HG03064 (cell line): ENCODE results near the gene FGF23.
"Not testable (repeated sequence)": the region's sequence is repeated elsewhere in the genome, so short reads cannot be mapped to it uniquely, and the experiment has no call there.

Source experiments
- ATAC-seq: cut with Tn5 transposase; IDR thresholded peaks from one replicate; pipeline ENCODE4 v1.9.1; 2021; ENCODE audit warnings: low read depth; ENCODE audit not compliant: unreplicated experiment

The FGF23 gene

DNA sequence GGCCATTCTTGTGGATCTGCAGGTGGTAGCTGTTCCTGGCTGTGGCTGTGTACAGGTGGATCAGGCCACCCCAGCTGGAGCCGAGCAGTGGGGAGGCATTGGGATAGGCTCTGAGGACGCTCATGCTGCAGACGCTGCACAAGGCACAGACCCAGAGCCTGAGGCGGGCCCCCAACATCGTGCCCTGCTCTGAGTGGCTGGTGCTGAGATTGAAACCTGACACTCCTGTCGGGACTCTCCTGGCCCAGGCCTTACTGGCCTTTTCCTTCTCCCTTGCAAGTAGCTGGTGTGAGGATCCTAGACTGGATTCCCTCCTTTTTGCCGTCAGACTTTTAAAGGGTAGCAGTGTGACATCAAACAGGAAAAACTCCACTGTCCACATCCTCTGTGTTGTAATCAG, at the start of gene FGF23:
Gene FGF23 (minus strand): TSS at position 308 of the 400 bp plus-strand sequence. CDS start 130 bp downstream, at position 178.
- ATAC-seq, result no peak

DNA sequence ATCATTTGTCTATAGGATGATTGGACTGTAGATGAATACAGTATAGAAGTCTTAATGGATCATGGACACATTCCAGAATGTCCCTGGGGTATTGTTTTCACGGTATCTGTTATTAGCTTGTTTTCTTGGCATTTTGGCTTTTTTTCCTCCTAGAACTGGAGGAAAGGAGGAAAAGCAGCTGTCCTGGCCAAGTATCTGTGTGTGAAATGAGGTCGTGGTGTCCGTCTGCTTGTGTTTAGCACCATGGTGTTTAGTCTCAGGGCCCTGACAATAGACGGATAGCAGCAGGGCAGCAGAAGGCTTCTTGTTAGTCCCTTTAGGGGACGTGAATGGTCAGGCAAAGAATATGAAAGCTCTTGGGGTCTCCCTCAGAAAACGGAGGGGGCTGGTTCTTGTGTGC, 44.9 kb upstream of the FGF23 start:
- ATAC-seq, result no peak

DNA sequence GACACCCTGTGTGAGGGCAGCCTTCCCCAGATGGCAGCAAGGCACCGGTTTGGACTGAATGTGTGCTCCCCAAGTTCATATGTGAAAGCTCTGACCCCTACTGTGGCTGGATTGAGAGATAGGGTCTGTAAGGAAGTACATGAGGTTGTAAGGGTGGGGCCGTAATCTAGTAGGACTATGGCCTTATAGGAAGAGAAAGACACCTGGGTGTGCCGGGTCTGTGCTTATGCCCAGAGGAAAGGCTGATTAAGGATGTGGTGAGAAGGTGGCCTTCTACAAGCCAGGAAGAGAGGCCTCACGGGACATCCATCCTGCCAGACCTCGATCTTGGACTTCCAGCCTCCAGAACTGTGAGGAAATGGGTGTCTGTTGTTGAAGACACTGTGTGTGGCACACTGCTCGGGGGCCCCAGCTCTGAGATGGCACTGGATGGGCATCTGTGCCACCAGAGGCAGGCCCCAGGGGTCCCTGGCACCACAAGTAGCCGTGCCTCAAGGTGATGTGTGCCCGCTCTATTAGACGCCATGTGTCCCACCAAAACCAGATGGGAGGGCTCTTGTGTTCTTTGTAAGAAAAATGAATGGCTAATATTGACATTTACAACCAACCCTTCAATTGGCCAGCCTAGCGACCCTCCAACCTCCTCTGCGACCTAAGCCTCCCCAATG, 44.1 kb upstream of the FGF23 start:
- ATAC-seq, result no peak

DNA sequence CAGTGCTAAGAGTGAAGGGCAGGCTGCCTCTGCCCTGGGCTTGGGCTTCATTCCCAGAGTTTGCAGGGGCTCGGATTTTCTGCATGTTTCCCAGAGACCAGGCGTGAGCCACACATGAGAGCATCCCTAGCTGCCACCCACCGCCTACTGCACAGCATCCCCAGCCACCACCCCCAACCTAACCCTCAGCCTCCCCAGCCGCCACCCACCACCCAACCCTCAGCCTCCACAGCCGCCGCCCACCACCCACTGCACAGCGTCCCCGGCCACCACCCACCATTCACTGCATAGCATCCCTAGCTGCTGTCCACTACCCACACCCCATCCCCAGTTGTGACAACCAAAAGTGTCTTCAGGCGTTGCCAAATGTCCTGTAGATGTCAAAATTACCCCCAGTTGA, 43.5 kb upstream of the FGF23 start:
- ATAC-seq, result no peak

DNA sequence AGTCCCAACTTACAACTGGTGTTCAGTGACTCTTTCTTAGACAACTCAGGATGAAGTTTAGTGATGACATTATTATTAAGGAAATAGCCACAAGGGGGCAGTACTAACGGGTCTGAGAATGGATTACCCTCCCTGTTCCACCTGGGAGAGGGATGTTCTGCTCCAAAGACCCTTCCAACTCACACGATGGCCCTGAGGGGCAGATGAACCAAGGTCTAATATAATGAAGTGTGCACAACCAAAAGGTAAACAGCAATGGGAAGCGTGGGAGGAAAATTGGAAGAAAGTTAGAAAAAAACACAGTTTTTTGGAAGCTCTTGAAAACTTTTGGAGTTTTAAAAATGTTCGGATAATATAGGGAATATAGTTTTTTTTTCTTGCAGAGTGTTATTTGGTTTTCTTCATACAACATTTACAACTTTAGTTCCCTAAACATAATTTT, 42.1 kb upstream of the FGF23 start:
- no peak for ATAC-seq

DNA sequence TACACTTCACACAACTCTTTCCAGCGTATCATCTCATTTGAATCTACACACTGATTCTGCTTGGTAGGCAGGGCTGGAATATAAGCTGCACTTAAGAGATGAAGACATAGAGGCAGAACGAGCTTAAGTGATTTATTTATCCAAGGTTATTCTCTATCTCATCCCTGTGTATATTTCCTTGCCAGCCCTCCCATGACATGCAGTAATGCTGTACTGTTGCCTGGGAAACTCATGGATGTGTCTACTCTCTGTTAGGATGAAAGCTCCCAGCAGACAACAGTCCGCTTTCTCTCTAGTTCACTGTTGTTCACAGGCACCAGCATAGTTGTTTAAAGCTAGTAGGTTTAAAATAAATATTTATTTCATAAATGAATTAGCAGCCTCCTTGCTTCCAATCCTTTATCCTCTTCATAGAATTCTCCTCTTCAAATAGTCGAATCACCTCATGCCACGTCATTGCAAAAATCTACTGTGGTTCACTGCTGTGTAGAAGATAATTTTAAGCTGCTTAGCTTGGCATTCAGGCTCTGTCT, 40.7 kb upstream of the FGF23 start:
- ATAC-seq, result no peak

DNA sequence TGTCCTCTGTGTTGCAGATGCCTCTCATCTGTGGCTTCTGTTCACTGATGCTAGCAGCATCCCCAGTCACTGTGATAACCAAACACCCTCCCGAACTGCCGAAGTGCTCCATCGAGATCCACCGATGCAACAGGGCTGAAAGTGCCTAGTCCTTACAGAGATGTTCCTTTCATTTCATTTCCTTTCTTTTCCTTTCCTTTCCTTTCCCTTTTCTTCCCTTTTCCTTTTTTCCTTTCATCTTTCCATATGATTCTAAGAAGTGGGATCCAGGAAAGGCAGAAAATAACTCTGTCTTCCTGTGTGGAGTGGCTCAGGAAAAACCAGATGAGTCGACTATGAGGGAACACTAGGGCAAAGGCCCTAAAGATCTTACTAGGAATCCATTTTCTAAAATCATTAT, 39.4 kb upstream of the FGF23 start:
- ATAC-seq, result no peak

DNA sequence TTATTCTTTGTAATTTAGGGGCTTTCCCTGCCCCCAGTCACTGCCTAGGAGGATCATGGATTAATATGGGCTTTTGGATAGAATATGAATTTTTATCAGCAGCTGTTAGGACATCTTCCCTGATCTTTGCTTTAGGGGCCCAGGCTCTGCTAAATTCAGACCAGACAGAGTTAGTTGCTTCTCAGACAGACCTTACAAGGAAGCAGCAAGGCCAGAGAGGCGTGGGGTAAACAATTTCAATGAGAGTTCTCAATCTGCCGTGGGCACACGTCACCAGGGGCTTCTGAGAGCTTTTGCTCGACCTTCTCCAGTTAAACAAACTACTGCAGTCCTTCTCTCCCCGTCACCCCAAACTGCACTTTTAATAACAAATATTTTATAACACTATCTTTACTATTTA, 38.4 kb upstream of the FGF23 start:
- ATAC-seq, result no peak

DNA sequence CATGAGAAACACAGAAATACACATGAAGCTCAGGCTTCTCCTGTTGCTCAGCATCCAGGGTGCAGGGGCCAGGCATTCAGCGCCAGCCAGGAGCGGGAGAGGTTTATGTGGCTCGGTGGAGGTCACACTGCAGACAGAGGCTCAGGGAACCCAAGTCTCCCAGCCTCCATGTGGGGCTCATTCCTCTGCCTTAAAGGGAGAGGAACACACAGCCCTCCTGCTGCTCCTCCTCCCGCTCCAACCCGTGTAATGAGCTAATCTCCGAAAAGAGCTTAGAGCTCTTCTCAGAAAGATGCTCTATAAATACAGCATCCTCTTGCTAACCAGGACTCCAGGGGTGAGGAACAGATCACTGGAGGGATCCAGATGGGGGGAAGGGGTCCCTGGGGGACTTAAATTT, 37.9 kb upstream of the FGF23 start:
- no peak for ATAC-seq

DNA sequence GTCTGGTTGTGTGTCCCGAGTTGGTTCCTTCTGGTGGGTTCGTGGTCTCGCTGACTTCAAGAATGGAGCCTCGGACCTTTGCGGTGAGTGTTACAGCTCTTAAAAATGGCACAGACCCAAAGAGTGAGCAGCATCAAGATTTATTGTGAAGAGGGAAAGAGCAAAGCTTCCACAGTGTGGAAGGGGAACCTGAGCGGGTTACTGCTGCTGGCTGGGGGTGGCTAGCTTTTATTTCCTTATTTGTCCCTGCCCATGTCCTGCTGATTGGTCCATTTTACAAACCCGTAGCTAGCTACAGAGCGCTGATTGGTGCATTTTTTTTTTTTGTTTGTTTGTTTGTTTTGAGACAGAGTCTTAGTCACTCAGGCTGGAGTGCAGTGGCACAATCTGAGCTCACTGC, 36.8 kb upstream of the FGF23 start:
- ATAC-seq, result no peak

DNA sequence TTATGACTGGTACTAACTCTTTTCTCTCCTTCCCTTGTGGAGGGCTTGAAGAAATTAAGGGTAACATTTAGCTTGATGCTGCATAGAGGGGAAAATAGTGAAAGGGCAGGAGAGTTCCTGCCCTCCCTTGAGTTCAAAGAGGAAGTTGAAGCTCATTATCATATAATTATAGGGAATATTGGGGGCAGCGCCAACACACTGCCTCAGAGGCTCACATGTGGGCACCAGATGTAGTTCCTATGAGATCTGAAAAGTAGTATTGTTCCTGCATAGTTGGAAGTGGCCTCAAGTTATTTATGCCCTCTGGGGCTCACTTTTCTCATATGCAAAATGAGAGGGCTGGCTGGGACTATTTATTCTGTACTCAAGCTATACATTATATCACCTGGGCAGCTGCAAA, 33.0 kb upstream of the FGF23 start:
- no peak for ATAC-seq

DNA sequence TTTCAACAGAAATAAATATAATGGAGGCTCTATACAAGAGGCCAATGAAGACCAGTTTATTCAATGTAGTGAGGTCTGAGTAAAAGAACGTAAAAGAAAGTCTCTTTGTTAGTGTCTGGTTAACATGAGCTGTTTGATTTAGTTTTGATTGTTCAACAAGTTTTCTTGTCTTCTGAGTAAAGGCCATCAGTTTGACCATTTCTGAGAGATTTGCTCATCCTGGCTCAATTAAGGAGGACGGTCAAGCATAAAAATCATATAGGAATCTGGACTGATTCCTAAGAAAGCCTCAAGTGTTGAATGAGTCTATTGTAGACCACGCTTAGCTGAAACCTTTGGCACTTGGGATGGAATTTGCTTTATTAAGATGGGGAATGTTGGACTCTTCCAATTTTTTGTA, 32.5 kb upstream of the FGF23 start:
- ATAC-seq, result no peak

DNA sequence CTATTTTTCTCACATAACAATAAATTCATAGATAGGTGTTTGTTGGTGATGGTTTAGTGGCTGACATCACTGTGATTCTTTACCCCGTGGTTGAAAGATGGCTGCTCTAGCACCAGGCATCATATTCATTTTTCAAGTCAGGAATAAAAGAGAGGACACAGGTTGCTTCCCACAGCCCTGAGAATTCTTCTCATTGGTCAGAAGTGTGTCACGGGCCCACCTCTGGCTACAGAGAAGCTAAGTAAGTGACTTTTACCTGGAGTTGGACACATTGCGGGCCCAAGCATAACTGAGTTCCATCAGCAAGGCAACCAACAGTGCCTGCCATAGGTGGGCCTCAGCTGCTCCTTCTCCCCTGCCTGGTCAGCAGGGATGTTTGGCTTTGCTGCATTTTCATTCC, 27.6 kb upstream of the FGF23 start:
- no peak for ATAC-seq

DNA sequence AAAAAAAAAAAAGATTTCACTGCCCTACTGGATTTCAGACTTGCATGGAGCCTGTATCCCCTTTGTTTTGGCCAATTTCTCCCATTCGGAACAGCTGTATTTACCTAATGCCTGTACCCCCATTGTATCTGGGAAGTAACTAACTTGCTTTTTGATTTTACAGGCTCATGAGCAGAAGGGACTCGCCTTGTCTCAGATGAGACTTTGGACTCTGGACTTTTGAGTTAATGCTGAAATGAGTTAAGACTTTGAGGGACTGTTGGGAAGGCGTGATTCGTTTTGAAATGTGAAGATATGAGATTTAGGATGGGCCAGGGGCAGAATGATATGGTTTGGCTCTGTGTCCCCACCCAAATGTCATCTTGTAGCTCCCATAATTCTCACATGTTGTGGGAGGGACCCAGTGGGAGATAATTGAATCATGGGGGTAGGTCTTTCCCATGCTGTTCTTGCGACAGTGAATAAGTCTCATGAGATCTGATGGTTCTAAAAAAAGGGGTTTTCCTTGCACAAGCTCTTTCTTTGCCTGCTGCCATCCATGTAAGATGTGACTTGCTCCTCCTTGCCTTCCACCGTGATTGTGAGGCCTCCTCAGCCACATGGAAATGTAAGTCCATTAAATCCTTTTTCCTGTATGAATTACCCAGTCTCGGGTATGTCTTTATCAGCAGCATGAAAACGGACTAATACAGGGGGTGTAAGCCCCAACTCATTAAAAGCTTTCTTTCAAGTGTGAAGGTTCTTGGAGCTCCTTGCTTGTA, 25.5 kb upstream of the FGF23 start:
- not testable (repeated sequence) for ATAC-seq

DNA sequence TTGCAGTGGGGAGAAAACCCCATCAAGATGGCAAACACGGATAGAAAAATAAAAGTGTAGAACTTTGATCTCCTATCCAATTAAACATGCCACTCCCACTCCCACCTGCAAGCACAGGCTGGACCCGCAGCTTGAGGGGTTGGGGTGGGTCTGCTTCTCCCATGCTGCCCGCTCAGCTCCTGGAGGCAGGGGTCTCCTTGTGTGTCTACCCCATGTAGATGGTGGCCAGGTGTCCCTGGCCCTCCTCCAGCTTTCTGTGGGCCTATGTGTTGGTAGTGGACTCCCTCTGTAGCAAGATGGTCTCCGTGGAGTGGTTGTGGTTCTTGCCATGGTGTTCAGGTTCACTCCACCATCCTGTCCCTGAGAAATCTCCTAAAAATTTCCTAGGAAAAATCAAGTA, 23.5 kb upstream of the FGF23 start:
- ATAC-seq, result no peak

DNA sequence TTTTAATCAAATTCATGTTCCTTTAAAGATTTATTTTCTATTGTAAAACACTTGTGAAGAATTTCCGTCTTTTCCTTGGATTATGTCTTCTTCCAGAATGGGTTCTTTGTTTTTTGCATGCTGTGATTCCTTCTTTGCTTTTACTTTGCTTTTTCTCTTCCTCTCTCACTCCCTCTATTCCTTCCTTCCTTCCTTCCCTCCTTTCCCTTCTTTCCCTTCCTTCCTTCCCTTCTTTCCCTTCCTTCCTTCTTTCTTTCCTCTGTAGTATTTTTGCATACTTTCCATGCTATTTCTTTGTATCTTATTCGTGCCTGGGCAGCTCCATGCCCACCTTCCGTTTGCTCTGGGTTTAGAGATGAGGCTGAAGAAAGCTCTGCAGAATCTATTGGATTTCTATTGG, 21.6 kb upstream of the FGF23 start:
- no peak for ATAC-seq

DNA sequence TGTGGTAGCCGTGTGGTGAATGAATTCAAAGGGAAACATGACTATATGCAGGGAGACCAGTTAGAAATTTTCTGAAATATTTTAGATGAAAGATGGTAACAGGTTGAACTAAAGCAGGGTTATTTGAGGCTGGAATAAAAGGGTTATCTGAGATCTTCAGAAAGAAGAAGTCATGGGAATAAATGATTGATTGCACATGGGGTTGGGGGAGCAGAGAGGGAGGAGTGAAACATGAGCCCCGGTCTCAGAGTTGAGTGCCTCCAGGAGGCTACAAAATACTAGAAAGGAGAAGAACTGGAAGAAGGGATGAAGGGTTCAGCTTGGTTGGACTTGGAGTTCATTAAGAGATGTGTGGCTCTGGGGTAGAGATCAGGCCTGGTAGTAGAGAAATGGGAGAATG, 16.3 kb upstream of the FGF23 start:
- no peak for ATAC-seq

DNA sequence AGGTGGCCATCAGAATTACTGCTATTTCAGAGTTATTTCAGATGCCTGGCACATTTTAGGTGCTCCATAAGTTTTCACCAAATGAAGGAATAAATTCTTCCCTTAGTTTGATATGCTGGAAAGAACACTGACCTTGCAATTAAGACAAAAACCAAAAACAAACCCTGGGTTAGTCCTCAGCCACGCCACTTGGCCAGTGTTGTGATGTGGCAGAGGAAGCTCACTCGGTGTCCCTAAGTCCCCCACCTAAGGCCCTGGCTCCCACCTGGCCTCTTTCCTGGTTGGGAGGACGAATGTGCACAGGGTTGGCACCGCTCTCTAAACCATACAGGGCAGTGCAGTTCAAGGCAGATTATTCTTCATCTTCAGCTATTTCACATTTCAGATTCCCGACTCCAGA, 13.7 kb upstream of the FGF23 start:
- no peak for ATAC-seq

DNA sequence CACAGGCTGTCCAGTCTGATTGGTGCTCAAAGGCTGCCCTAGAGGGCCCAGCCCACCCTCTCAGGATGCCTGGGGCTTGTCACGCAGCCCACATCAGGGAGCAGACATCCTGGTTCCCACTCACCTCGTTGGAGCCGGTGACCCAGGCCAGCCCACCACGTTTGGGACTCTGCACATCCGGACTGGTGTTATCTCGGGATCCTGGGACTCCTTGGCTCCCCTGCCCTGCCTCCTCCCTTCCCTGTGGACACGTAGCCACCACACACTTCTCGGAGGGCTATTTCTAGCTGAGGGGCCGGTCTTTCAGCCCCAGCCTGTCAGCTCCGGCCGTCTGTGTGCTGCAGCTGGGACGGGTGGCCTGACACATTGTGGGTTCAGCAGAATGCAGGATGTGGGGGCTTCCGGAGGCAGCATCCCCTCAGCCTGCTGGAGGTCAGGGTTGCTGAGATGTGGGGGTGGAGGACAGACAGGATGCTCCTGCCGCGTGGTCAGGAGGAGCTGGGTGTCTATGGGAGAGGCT, 12.8 kb upstream of the FGF23 start:
- no peak for ATAC-seq

DNA sequence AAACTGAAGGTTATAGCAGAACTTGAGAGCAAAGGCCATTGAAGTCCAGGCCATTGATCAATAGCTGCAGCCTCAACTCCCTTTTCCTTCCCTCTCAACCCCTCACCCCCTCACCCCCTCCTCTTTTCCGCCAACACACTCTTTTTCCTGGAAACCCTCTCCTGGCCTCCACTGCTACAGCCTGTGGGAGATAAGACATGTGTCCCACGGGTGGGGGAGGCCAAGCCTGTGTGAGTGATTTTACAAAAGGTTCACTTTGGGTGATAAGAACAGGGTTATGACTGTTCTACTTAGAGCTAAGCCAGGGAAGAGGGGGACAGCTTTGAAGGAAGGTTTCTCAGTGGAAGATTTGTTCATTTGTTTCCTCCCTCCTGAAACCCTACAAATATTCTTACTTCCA, 9.2 kb upstream of the FGF23 start:
- no peak for ATAC-seq

DNA sequence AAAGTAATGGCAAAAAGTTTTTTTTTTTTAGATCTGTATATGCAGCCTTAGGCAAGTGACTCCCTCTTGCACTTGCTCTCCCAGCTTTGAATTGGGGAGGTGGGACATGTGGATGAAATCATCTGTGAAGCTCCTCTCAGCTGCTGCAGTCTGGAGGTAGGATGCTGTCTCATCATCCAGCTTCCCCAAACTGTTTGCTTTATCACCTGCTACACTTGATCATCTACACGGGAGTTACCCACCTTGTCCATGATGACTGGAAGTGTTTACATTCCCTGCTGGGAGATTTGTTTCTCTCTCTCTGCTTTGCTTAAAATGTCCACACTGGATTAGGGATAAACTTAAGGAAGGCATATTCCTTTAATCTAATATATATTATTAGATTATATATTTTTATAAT, 8.5 kb upstream of the FGF23 start:
- ATAC-seq, result no peak

DNA sequence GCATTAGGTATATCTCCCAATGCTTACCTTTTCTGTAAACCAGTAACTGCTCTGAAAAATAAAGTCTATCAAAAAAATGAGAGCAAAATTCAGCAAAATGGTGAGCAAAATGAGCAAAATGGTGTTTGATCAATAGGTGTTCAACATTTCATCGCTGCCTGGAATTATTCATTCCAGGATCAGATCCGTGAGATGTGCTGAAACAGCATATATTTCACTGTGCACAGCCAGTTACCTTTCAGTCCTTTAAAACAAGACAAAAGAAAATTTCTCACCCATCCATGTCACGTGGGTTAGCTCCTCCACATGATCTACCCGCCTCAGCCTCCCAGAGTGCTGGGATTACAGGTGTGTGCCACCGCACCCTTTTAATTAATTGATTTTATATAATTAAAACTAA, 8.1 kb upstream of the FGF23 start:
- ATAC-seq, result no peak
